Fibroblast of the aortic adventitia (primary cell): ENCODE measurements around the gene SOD3. TPM values are rescaled to one million over a fixed set of nuclear protein-coding genes. Genes with fewer than 3 reads are reported as not detected.

Source experiments
- DNase-seq: peaks from one replicate; pipeline ENCODE4 v3.0.0-alpha.2; 2010; ENCODE audit warnings: low read depth
- H3K4me3 ChIP-seq: 2 replicates; pipeline ENCODE4 v1.5.1; 2011; ENCODE audit warnings: low read depth, mild to moderate bottlenecking, control low read depth, low read length, moderate library complexity
- total RNA-seq: library from RNA; depleted of rRNA; stranded (reverse); fragments of >200 nt; gene quantifications from 2 replicates; pipeline ENCODE4 v1.2.3, GENCODE V29; 2012; ENCODE audit warnings: low replicate concordance
- TF ChIP-seq, protein P1 (sequence below): IDR thresholded peaks from 2 replicates; pipeline ENCODE4 v1.5.1; 2011; ENCODE audit warnings: mild to moderate bottlenecking, low read length, control low read depth, inconsistent platforms; ENCODE audit not compliant: insufficient read depth

SOD3 gene
- total RNA-seq, 1 donor = 75.2 TPM

DNA sequence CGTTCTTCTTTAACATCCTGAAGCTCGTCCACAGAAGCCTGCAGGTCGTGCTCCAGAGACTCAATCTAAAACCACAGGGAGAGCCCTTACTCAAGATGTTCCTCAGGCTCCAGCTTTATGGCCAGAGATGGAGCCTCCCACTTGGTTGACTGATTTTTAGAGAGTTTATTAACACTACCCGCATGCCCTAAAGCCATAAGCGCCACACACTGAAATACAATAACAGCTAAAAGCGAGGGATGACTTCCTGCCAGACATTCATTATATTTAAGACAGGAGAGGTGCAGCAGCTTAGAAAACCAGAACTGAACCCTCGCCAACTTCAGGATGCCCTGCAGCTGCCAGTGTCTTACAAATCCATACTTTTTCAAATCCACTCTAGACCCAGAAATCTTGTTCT, 42.0 kb downstream of the SOD3 start:
- TF ChIP-seq, protein P1, sequence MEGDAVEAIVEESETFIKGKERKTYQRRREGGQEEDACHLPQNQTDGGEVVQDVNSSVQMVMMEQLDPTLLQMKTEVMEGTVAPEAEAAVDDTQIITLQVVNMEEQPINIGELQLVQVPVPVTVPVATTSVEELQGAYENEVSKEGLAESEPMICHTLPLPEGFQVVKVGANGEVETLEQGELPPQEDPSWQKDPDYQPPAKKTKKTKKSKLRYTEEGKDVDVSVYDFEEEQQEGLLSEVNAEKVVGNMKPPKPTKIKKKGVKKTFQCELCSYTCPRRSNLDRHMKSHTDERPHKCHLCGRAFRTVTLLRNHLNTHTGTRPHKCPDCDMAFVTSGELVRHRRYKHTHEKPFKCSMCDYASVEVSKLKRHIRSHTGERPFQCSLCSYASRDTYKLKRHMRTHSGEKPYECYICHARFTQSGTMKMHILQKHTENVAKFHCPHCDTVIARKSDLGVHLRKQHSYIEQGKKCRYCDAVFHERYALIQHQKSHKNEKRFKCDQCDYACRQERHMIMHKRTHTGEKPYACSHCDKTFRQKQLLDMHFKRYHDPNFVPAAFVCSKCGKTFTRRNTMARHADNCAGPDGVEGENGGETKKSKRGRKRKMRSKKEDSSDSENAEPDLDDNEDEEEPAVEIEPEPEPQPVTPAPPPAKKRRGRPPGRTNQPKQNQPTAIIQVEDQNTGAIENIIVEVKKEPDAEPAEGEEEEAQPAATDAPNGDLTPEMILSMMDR = no peak
- DNase-seq = no peak
- no peak overlapping the region for H3K4me3 ChIP-seq

DNA sequence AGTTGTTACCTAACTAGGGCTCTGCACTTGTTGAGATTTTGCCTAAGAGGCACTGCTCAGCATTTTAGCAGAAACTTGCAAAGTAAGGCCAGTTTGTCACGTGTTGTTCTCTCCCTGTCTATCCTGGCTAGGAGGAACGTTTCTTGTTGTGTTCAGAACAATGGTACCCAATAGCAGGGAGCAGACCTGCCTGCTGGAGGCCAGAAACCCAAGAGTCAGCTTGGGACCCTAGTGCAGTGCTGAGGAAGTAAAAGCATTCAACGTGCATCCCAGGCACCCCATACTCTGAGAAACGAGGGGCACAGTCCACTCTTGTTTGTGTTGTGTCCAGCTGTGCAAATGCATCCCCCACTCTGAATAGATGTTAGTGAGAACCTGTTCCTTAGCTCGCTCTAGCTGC, 42.4 kb downstream of the SOD3 start:
- DNase-seq = no peak

DNA sequence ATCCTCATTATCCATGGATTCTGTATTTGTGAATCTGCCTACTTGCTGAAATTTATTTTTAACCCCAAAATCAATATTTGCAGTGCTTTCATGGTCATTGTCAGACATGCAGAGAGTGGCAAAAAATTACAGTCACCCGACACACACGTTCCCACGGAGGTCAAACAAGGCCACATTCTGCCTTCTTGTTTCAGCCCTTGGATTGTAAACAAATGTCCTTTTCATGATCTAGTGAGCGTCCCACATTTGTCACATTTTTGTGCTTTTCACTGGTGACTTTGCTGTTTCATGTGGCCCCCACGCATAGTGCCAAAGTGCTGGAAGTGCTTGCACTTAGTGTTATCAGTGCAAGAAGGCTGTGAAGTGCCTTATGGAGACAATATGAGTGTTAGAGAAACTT, 45.0 kb downstream of the SOD3 start:
- no peak for DNase-seq
- TF ChIP-seq, protein P1 = no peak
- no peak overlapping the region for H3K4me3 ChIP-seq

More for the DNA sequence above, 42.4 kb downstream of the SOD3 start:
- no peak overlapping the region for H3K4me3 ChIP-seq
- TF ChIP-seq, protein P1 = no peak

DNA sequence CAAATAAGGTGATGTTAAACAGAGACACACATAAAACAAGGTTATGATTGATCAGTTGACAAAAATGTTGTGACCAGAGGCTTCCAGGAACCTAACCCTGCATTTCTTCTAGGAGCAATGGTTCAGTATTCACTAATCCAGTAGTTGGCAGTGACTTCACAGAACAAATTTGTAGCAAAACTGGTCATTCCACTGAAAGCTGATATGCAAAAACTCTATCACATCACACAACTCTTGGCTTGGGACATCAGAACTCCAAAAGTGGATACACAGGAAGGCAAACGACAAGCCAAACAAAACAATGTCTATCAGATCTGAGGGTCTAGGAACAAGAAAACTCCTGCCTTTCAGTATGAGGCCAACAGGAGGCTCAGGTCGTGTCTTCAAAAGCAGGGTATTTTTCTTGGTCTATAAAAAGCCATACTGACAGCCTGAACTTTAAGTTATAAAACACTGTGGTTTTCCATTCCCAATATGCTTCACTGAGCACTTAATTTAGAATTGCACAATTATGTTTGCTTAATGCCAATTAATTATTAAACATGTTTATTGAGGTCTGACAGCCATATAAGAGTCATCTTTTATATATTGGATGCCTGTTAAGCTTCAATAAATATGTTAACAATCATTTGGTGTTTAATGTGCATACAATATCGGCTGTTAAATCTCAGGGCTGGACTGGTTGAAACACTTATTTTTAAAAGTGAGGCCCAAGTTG, 45.6 kb downstream of the SOD3 start:
- TF ChIP-seq, protein P1 = no peak
- H3K4me3 ChIP-seq = no peak overlapping the region
- DNase-seq = peak; percentile 9

DNA sequence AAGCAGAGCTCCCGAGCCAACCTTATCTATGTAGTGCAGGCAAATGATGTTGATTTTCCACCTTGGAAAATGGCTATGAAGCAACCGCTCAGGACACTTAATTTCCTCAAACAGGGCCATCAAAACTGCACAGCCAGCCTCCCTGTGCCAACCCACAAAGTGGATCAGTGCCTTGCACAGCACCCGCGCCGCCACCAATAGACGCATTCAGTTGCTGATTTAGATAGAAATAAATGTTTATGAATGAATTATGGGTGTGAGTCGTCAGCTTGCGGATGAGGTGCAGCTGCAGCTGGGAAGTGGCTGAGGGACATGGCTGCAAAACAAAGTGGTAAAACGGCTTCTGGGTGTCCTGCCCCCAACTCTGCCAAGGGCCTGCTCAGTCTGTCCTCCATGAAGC, 47.0 kb downstream of the SOD3 start:
- DNase-seq = no peak
- TF ChIP-seq, protein P1 = no peak
- no peak overlapping the region for H3K4me3 ChIP-seq

DNA sequence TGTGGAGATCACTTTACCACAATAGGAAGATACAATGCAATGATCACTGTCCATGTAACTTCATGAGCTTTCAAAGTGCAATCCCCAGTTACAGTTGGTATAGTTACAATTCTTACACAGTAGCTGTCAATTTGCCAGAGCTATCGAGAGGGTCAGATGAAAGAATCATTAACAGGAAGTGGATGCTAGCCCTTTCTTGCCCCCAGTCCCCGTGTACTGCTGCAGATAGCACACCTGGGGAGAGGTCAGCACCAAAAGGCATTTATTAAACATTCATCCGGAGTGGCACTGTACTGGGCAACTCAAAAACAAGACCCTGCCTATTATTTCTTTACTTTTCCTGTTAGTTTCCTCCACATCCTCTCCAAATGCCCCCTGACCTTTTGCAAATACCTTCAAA, 47.7 kb downstream of the SOD3 start:
- H3K4me3 ChIP-seq = no peak overlapping the region
- no peak for DNase-seq

More for the DNA sequence above, 47.7 kb downstream of the SOD3 start:
- TF ChIP-seq, protein P1 = no peak
